Measurements from ENCODE around the gene NUPR1. TPM values are rescaled to one million over a fixed set of nuclear protein-coding genes. Genes with fewer than 3 reads are reported as not detected.

The NUPR1 gene
- total and polyA plus RNA-seq, 2 donors from 2014 or later: 64.7 to 125 TPM

DNA sequence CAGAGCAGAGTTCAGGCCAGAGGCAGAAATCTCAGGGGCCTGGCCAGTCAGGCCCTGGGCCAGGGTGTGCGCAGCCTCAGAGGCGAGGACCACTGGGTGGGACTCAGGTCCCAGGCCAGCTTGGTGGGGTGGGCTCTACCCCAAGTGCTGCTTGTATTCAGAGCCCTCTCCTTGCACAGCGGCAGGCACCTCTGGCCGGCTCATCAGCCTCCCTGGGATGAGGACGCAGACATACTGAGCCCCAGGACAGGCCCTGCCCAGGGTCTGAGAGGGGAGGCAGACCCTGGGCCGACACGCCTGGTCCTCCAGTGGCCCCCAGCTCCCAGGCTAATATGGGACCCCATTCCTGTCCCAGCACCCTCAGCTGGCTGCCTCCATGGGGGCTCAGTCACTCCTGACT, 24.5 kb downstream of the NUPR1 start:
- Histone ChIP-seq H3K9me3 (ENCODE audit: control insufficient read depth in 2 of 3, insufficient read depth in 1 of 3, low read length in 3 of 3) (no peaks in the 10 kb centered on the region), H3K27me3 (ENCODE audit: control insufficient read depth, insufficient read depth, low read length) (no peaks in the 10 kb centered on the region), H3K9ac (ENCODE audit: low read length in 3 of 3) (no peak overlapping the region), H3K27ac (ENCODE audit: low read depth in 2 of 2, low read length in 2 of 2) (no peak overlapping the region), H3K4me1 (ENCODE audit: control insufficient read depth in 2 of 3, insufficient read depth in 2 of 3, low read depth in 1 of 3, low read length in 3 of 3) (no peaks in the 10 kb centered on the region), H3K4me3 (ENCODE audit: low read length in 3 of 3) (no peak overlapping the region), H3K36me3 (ENCODE audit: control insufficient read depth in 2 of 3, insufficient read depth in 3 of 3, low read length in 3 of 3) (no peaks in the 10 kb centered on the region)
- TF ChIP-seq, protein P1, sequence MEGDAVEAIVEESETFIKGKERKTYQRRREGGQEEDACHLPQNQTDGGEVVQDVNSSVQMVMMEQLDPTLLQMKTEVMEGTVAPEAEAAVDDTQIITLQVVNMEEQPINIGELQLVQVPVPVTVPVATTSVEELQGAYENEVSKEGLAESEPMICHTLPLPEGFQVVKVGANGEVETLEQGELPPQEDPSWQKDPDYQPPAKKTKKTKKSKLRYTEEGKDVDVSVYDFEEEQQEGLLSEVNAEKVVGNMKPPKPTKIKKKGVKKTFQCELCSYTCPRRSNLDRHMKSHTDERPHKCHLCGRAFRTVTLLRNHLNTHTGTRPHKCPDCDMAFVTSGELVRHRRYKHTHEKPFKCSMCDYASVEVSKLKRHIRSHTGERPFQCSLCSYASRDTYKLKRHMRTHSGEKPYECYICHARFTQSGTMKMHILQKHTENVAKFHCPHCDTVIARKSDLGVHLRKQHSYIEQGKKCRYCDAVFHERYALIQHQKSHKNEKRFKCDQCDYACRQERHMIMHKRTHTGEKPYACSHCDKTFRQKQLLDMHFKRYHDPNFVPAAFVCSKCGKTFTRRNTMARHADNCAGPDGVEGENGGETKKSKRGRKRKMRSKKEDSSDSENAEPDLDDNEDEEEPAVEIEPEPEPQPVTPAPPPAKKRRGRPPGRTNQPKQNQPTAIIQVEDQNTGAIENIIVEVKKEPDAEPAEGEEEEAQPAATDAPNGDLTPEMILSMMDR (IDR thresholded peaks at IDR 0.05; ENCODE audit: borderline replicate concordance, extremely low read depth, insufficient read depth): no peak
- intact Hi-C loops (cut with DNase I): no loop called here
- DNase-seq (no peak), FAIRE-seq (no peak)

DNA sequence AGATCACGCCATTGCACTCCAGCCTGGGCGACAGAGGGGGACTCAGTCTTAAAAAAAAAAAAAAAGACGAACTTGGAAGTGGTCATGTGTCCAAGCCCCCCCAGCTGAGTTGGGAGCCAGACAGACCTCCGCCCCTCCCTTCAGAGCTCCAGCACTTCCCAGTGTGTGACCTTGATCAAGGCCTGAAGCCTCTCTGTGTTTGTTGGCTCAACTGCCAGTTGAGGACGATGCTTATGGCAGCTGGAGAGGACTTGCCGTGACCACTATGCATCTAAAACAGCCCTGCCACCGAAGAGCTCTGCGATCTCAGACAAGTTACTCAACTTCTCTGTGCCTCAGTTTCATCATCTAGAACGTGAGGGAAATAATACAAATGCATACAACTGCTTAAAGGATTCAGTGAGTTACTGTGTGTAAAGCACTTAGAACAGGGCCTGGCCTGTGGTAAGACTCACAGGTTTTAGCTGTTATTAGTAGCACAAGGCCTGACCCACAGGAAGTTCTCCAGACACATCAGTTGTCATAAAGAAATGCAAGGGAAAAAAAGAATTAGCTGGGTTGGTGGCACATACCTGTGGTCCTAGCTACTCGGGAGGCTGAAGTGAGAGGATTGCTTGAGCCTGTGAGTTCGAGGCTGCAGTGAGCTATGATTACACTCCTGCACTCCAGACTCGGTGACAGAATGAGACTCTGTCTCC, 25.1 kb downstream of the NUPR1 start:
- Histone ChIP-seq H3K9me3 (ENCODE audit: control insufficient read depth in 2 of 3, insufficient read depth in 1 of 3, low read length in 3 of 3) (no peaks in the 10 kb centered on the region), H3K4me1 (ENCODE audit: control insufficient read depth in 2 of 3, insufficient read depth in 2 of 3, low read depth in 1 of 3, low read length in 3 of 3) (no peaks in the 10 kb centered on the region), H3K4me3 (ENCODE audit: low read length in 3 of 3) (no peak overlapping the region), H3K9ac (ENCODE audit: low read length in 3 of 3) (no peak overlapping the region), H3K27me3 (ENCODE audit: control insufficient read depth, insufficient read depth, low read length) (no peaks in the 10 kb centered on the region), H3K36me3 (ENCODE audit: control insufficient read depth in 2 of 3, insufficient read depth in 3 of 3, low read length in 3 of 3) (no peaks in the 10 kb centered on the region), H3K27ac (ENCODE audit: low read depth in 2 of 2, low read length in 2 of 2) (no peak overlapping the region)
- DNase-seq: no peak
- TF ChIP-seq, protein P1 (IDR thresholded peaks at IDR 0.05; ENCODE audit: borderline replicate concordance, extremely low read depth, insufficient read depth): no peak
- intact Hi-C loops (cut with DNase I): no loop called here
- FAIRE-seq: no peak

DNA sequence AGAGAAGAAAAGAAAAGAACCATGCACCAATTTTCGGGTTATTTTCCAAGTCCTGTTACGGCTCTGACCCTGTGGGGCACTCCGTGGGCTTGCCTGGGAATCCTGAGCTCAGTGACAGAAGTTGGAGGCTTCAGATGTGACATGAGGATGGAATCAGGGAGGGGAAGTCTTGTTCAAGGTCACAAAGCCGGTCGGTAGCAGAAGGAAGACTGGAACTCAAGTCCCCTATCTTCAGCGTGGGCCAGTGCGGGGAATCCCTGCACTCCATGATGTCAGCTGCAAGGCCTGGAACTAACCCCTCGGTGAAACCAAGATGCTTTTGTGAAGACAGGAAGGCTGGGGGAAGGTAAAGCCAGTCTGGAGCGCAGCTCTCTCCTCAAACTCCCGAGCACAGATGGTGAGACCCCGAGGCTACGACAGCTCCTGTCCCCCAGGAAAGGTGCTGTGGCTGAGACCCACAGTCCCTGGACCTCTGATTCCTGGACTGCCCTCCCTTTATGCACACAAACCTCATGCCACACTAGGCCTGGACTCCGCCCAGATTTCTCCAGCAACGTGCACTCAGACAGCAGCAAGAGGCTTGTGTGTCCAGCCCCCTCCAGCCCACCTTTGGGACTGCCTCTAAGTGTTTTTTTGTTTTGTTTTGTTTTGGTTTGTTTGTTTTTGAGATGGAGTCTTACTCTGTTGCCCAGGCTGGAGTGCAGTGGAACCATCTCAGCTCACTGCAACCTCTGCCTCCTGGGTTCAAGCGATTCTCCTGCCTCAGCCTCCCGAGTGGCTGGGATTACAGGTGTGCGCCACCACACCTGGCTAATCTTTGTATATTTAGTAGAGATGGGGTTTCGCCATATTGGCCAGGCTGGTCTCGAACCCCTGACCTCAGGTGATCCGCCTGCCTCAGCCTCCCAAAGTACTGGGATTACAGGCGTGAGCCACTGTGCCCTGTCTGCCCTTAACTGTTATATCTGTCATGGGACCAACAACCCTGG, 26.7 kb downstream of the NUPR1 start:
- DNase-seq (no peak), FAIRE-seq (no peak)
- TF ChIP-seq, protein P1 (IDR thresholded peaks at IDR 0.05; ENCODE audit: borderline replicate concordance, extremely low read depth, insufficient read depth): no peak
- Histone ChIP-seq H3K9ac (ENCODE audit: low read length in 3 of 3) (no peak overlapping the region), H3K9me3 (ENCODE audit: control insufficient read depth in 2 of 3, insufficient read depth in 1 of 3, low read length in 3 of 3) (no peaks in the 10 kb centered on the region), H3K27me3 (ENCODE audit: control insufficient read depth, insufficient read depth, low read length) (no peaks in the 10 kb centered on the region), H3K27ac (ENCODE audit: low read depth in 2 of 2, low read length in 2 of 2) (no peak overlapping the region), H3K4me3 (ENCODE audit: low read length in 3 of 3) (no peak overlapping the region), H3K36me3 (ENCODE audit: control insufficient read depth in 2 of 3, insufficient read depth in 3 of 3, low read length in 3 of 3) (no peaks in the 10 kb centered on the region), H3K4me1 (ENCODE audit: control insufficient read depth in 2 of 3, insufficient read depth in 2 of 3, low read depth in 1 of 3, low read length in 3 of 3) (no peaks in the 10 kb centered on the region)
- intact Hi-C loops (cut with DNase I): no loop called here
